WTC11 (cell line): ENCODE results near the gene CLPTM1. TPM values are rescaled to one million over a fixed set of nuclear protein-coding genes. Genes with fewer than 3 reads are reported as not detected.

ENCODE experiments used
- ATAC-seq: fragments of 200-7000 bp; cut with Tn5 transposase; 2 replicates; pipeline ENCODE4 v1.10.0; 2021; ENCODE audit warnings: mild to moderate bottlenecking, moderate library complexity
- CTCF ChIA-PET: fragments of 300-600 bp; sonication (Branson Sonifier 250); formaldehyde crosslinking; loops from one replicate; lab custom pipeline; 2021; ENCODE audit warnings: antibody characterized with exemption; lab: Charles Lee
- POLR2A ChIA-PET: fragments of 350-600 bp; sonication (Branson Sonifier 250); formaldehyde crosslinking; loops from one replicate; lab custom pipeline; 2021; ENCODE audit warnings: antibody characterized with exemption; lab: Charles Lee
- DNase-seq: peaks from one replicate; pipeline ENCODE4 v3.0.0; 2021; ENCODE audit warnings: low spot score
- H3K27ac Mint-ChIP-seq: 2 replicates; pipeline ENCODE4 v1.8.0; 2021; ENCODE audit warnings: mixed read lengths
- H3K27me3 Mint-ChIP-seq: 2 replicates; pipeline ENCODE4 v1.8.0; 2021; ENCODE audit warnings: low read depth, mild to moderate bottlenecking, moderate library complexity, mixed read lengths
- H3K36me3 Mint-ChIP-seq: 2 replicates; pipeline ENCODE4 v1.8.0; 2021; ENCODE audit warnings: mixed read lengths
- H3K4me1 Mint-ChIP-seq: 2 replicates; pipeline ENCODE4 v1.8.0; 2022; ENCODE audit warnings: mixed read lengths
- H3K4me3 Mint-ChIP-seq: 2 replicates; pipeline ENCODE4 v1.8.0; 2021; ENCODE audit warnings: mild to moderate bottlenecking, moderate library complexity, mixed read lengths
- H3K9me3 Mint-ChIP-seq: 2 replicates; pipeline ENCODE4 v1.8.0; 2021; ENCODE audit warnings: mixed read lengths
- AR ChIP-seq: fragments of 250-450 bp; sonication (Bioruptor Pico); IDR thresholded peaks from 2 replicates; pipeline ENCODE4 v1.9.0; 2021; ENCODE audit warnings: mild to moderate bottlenecking
- ATF6 ChIP-seq: sonication (generic); formaldehyde crosslinking; IDR thresholded peaks from 2 replicates; pipeline ENCODE4 v1.8.1; 2023; ENCODE audit warnings: mild to moderate bottlenecking, missing genetic modification reagents
- CBFB ChIP-seq: sonication (generic); formaldehyde crosslinking; IDR thresholded peaks from 2 replicates; pipeline ENCODE4 v1.8.1; 2022; ENCODE audit warnings: mild to moderate bottlenecking, low read depth, missing genetic modification reagents
- CDX4 ChIP-seq: fragments of 250-450 bp; sonication (Bioruptor Pico); IDR thresholded peaks from 2 replicates; pipeline ENCODE4 v1.9.0; 2021; ENCODE audit warnings: moderate library complexity, mild to moderate bottlenecking, inconsistent platforms, borderline replicate concordance
- E2F5 ChIP-seq: sonication (generic); formaldehyde crosslinking; IDR thresholded peaks from 2 replicates; pipeline ENCODE4 v1.8.1; 2022; ENCODE audit warnings: mild to moderate bottlenecking, moderate library complexity, missing genetic modification reagents
- EMX1 ChIP-seq: fragments of 250-450 bp; sonication (Bioruptor Pico); IDR thresholded peaks from 2 replicates; pipeline ENCODE4 v1.8.0; 2021; ENCODE audit warnings: mild to moderate bottlenecking
- ERG ChIP-seq: fragments of 250-450 bp; sonication (Bioruptor Pico); IDR thresholded peaks from 2 replicates; pipeline ENCODE4 v1.8.0; 2021; ENCODE audit warnings: mild to moderate bottlenecking
- ETV6 ChIP-seq: sonication (generic); formaldehyde crosslinking; IDR thresholded peaks from 2 replicates; pipeline ENCODE4 v1.8.1; 2022; ENCODE audit warnings: mild to moderate bottlenecking, missing genetic modification reagents
- FOXK1 ChIP-seq: sonication (generic); formaldehyde crosslinking; IDR thresholded peaks from 2 replicates; pipeline ENCODE4 v1.8.0; 2022; ENCODE audit warnings: mild to moderate bottlenecking, moderate library complexity, missing genetic modification reagents
- GABPB1 ChIP-seq: sonication (generic); formaldehyde crosslinking; IDR thresholded peaks from 2 replicates; pipeline ENCODE4 v1.8.1; 2023; ENCODE audit warnings: mild to moderate bottlenecking, missing genetic modification reagents
- JAZF1 ChIP-seq: fragments of 250-450 bp; sonication (Bioruptor Pico); IDR thresholded peaks from 2 replicates; pipeline ENCODE4 v1.9.0; 2021; ENCODE audit warnings: moderate library complexity, mild to moderate bottlenecking, inconsistent platforms
- NR1H2 ChIP-seq: sonication (generic); formaldehyde crosslinking; IDR thresholded peaks from 2 replicates; pipeline ENCODE4 v1.9.0; 2021; ENCODE audit warnings: mild to moderate bottlenecking, moderate library complexity, missing genetic modification reagents
- NR3C1 ChIP-seq: sonication (generic); formaldehyde crosslinking; conservative IDR thresholded peaks from 2 replicates; pipeline ENCODE4 v1.8.1; 2023; ENCODE audit warnings: low read depth, mild to moderate bottlenecking, missing genetic modification reagents
- OVOL2 ChIP-seq: fragments of 250-450 bp; sonication (Bioruptor Pico); IDR thresholded peaks from 2 replicates; pipeline ENCODE4 v1.9.0; 2021; ENCODE audit warnings: mild to moderate bottlenecking, borderline replicate concordance
- SOX15 ChIP-seq: fragments of 250-450 bp; sonication (Bioruptor Pico); IDR thresholded peaks from 2 replicates; pipeline ENCODE4 v1.9.0; 2021; ENCODE audit warnings: mild to moderate bottlenecking
- TCF7 ChIP-seq: sonication (generic); formaldehyde crosslinking; IDR thresholded peaks from 2 replicates; pipeline ENCODE4 v1.8.0; 2022; ENCODE audit warnings: mild to moderate bottlenecking, low read depth, missing genetic modification reagents, moderate library complexity
- ZBTB21 ChIP-seq: sonication (generic); formaldehyde crosslinking; IDR thresholded peaks from 2 replicates; pipeline ENCODE4 v1.8.1; 2023; ENCODE audit warnings: mild to moderate bottlenecking, missing genetic modification reagents, borderline replicate concordance
- ZNF121 ChIP-seq: sonication (generic); formaldehyde crosslinking; IDR thresholded peaks from 2 replicates; pipeline ENCODE4 v1.8.0; 2023; ENCODE audit warnings: missing genetic modification reagents
- ZNF138 ChIP-seq: sonication (generic); formaldehyde crosslinking; conservative IDR thresholded peaks from 2 replicates; pipeline ENCODE4 v1.8.1; 2022; ENCODE audit warnings: mild to moderate bottlenecking, moderate library complexity, missing genetic modification reagents
- ZNF396 ChIP-seq: fragments of 250-450 bp; sonication (Bioruptor Pico); IDR thresholded peaks from 2 replicates; pipeline ENCODE4 v1.8.0; 2021; ENCODE audit warnings: mild to moderate bottlenecking, moderate library complexity, borderline replicate concordance
- ZNF532 ChIP-seq: fragments of 250-450 bp; sonication (Bioruptor Pico); IDR thresholded peaks from 2 replicates; pipeline ENCODE4 v1.9.0; 2021; ENCODE audit warnings: mild to moderate bottlenecking, borderline replicate concordance
- total RNA-seq: library from RNA; stranded (reverse); gene quantifications from 3 replicates; pipeline ENCODE4 v1.2.3, GENCODE V29; 2021

The CLPTM1 gene
- total RNA-seq, 1 experiment from 2014 or later, result 85.6 TPM

- Mint-ChIP-seq H3K27ac (peak overlapping the region; percentile 76; the same call in 1 of the 2 replicates), H3K9me3 (no peaks in the 10 kb centered on the region), H3K36me3 (peaks cover 38% of the 10 kb centered on the region), H3K4me3 (no peak overlapping the region), H3K4me1 (no peaks in the 10 kb centered on the region), H3K27me3 (no peaks in the 10 kb centered on the region)
- CTCF ChIA-PET, result interaction anchor here (0.6 to 1.0 kb wide), 2 partner anchors 20 to 139 kb away, joined by 3 to 6 read pairs; no protein-coding TSS in a partner anchor
- ATAC-seq (no peak), DNase-seq (no peak)
- TF ChIP-seq ETV6 (CRISPR knock-in tag) (no peak), ZBTB21 (CRISPR knock-in tag) (no peak), FOXK1 (CRISPR knock-in tag) (no peak), NR3C1 (CRISPR knock-in tag) (no peak), EMX1 (CRISPR knock-in tag) (no peak), OVOL2 (CRISPR knock-in tag) (no peak), ATF6 (CRISPR knock-in tag) (no peak), E2F5 (CRISPR knock-in tag) (no peak)
- POLR2A ChIA-PET, result no interaction called here
These were observed 19.0 kb downstream of the CLPTM1 start for GRCh38 chr19:44973982-44974735.

- H3K27me3 Mint-ChIP-seq, result no peaks in the 10 kb centered on the region
- H3K4me1 Mint-ChIP-seq, result no peaks in the 10 kb centered on the region
- DNase-seq, result no peak
- H3K36me3 Mint-ChIP-seq, result peaks cover 45% of the 10 kb centered on the region
- H3K9me3 Mint-ChIP-seq, result no peaks in the 10 kb centered on the region
- H3K4me3 Mint-ChIP-seq, result no peak overlapping the region
- H3K27ac Mint-ChIP-seq, result no peak overlapping the region
- CTCF ChIA-PET, result no interaction called here
- POLR2A ChIA-PET, result no interaction called here
- ATAC-seq, result no peak
- no peak for TF ChIP-seq NR1H2 (CRISPR knock-in tag)
- TF ChIP-seq ZNF121 (CRISPR knock-in tag), result no peak
- TF ChIP-seq ERG, result no peak
- TF ChIP-seq ZNF138 (CRISPR knock-in tag), result no peak
- no peak for TF ChIP-seq ZNF532
- TF ChIP-seq CBFB (CRISPR knock-in tag), result no peak
- TF ChIP-seq SOX15, result no peak
- TF ChIP-seq JAZF1, result no peak
- no peak for TF ChIP-seq GABPB1
- no peak for TF ChIP-seq AR (CRISPR knock-in tag)
- no peak for TF ChIP-seq CDX4 (CRISPR knock-in tag)
- TF ChIP-seq TCF7 (CRISPR knock-in tag), result no peak
- no peak for TF ChIP-seq ZNF396 (CRISPR knock-in tag)
These were observed 19.7 kb downstream of the CLPTM1 start for GRCh38 chr19:44974857-44975256.
